Measurements from ENCODE around the gene MIF4GD. TPM values are rescaled to one million over a fixed set of nuclear protein-coding genes. Genes with fewer than 3 reads are reported as not detected.

The MIF4GD gene
- total and polyA plus RNA-seq, 2 experiments from 2014 or later: 11.3 to 15.9 TPM

DNA sequence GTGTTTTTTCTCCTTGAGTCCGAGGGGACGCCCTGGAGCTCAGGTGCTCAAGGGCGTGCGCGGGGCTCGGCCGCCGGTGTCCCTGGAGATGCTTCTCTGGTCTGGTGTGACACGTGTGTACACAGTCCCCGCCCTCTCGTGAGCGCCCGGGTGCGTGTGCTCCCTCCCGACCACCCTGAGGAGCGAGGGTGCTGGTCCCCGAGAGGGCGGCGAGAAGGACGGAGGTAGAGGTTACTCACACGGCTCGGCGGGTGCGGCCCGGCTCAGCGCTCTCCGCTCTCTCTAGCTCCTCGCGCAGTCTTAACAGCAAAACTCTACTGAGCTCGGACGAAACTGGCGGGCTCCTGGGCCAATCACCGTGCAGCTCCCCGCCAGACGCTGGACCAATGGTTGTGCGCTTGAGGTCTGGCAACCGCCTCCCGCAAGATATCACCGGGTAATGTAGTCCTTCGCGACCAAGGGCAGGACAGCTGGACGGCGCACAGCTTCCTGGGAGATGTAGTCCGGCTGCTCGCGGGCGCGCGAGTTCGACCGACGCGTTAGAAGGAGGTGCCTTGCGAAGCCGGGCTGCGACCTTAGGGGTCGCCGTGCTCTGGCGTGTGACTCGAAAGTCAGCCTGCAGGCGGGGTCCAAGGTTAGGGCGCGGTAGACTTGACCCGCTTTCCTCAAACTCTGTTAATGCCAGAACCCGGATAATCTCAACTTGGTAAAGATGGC lies 18.2 kb upstream of the MIF4GD start, which contains the start of gene SLC25A19 (continued):
- TF ChIP-seq, protein P1, sequence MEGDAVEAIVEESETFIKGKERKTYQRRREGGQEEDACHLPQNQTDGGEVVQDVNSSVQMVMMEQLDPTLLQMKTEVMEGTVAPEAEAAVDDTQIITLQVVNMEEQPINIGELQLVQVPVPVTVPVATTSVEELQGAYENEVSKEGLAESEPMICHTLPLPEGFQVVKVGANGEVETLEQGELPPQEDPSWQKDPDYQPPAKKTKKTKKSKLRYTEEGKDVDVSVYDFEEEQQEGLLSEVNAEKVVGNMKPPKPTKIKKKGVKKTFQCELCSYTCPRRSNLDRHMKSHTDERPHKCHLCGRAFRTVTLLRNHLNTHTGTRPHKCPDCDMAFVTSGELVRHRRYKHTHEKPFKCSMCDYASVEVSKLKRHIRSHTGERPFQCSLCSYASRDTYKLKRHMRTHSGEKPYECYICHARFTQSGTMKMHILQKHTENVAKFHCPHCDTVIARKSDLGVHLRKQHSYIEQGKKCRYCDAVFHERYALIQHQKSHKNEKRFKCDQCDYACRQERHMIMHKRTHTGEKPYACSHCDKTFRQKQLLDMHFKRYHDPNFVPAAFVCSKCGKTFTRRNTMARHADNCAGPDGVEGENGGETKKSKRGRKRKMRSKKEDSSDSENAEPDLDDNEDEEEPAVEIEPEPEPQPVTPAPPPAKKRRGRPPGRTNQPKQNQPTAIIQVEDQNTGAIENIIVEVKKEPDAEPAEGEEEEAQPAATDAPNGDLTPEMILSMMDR (conservative IDR thresholded peaks at IDR 0.05; ENCODE audit: low read depth in 2 of 2): peak; percentile 40 to 73
- TF ChIP-seq, protein P2, sequence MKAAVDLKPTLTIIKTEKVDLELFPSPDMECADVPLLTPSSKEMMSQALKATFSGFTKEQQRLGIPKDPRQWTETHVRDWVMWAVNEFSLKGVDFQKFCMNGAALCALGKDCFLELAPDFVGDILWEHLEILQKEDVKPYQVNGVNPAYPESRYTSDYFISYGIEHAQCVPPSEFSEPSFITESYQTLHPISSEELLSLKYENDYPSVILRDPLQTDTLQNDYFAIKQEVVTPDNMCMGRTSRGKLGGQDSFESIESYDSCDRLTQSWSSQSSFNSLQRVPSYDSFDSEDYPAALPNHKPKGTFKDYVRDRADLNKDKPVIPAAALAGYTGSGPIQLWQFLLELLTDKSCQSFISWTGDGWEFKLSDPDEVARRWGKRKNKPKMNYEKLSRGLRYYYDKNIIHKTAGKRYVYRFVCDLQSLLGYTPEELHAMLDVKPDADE (IDR thresholded peaks at IDR 0.05): peak; percentile 99

DNA sequence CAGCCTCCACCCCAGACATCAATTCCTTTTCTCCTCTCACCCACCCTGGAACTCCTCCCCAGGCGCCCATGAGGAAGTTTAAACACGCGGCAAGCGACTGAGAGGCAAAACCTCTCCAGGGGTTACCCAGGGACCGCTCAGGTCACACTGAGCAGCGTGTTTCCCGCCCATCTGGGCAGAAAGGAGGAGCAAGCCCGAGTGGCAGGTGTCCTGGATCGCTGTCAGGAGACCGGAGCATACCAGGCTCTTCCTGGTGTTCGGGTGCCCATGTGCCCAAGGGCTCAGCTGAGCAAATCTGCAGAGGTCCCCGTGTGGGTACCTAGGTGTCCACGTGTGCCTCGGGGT lies 17.7 kb upstream of the MIF4GD start:
- Histone ChIP-seq H3K27me3 (ENCODE audit: insufficient read depth) (no peaks in the 10 kb centered on the region), H3K4me2 (peak overlapping the region; percentile 89), H2AFZ (peak overlapping the region; percentile 97), H3K79me2 (replicated peaks; ENCODE audit: insufficient read depth) (peaks cover 6% of the 10 kb centered on the region), H3K4me1 (ENCODE audit: insufficient read depth) (peaks cover 5% of the 10 kb centered on the region), H3K36me3 (ENCODE audit: insufficient read depth) (no peaks in the 10 kb centered on the region), H4K20me1 (replicated peaks; ENCODE audit: insufficient read depth) (no peaks in the 10 kb centered on the region), H3K9me2 (ENCODE audit: insufficient read depth) (no peaks in the 10 kb centered on the region), H3K27ac (ENCODE audit: low read depth) (0 out of 2 replicates have a peak overlapping the region, but pooled peaks have one; percentile 4), H3F3A (replicated peaks; ENCODE audit: low read depth) (peaks cover 7% of the 10 kb centered on the region; the same call in 1 of the 2 replicates), H3K4me3 (peak overlapping the region; percentile 88)
- Mint-ChIP-seq H3K4me3 (peak overlapping the region; percentile 89), H3K36me3 (ENCODE audit: low read depth) (peaks cover 15% of the 10 kb centered on the region; the same call in 2 of the 3 replicates), H3K27me3 (ENCODE audit: insufficient read depth, low read depth, poor library complexity) (peaks cover 6% of the 10 kb centered on the region), H3K9me3 (no peaks in the 10 kb centered on the region), H3K4me1 (peaks cover 4% of the 10 kb centered on the region), H3K27ac (no peak overlapping the region)
- ATAC-seq: peak; percentile 59
- DNase-seq (ENCODE audit: low spot score): peak; percentile 72
- TF ChIP-seq, protein P2 (IDR thresholded peaks at IDR 0.05): no peak
- TF ChIP-seq EZH2 (IDR thresholded peaks at IDR 0.05; ENCODE audit: low read depth, unreplicated experiment): no peak

DNA sequence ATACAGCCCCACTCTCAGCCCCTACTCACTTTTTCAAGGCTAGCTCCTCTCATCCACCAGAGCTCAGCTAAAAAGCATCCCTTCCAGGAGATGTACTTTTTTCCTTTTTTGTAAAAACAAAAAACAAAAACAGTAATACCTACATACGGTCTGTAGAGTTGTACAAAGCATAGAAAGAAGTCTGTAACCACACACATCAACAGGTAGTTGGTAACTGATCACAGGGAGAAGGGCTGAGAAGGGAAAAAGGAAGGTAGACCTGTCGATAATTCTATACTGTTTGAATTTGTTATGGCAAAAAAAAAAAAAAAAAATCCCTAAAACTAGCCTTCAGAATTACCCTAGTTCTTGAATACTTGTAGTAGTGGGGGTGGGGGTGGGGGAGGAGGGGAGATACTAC lies 17.3 kb upstream of the MIF4GD start:
- DNase-seq (ENCODE audit: low spot score): no peak
- peak overlapping the region; percentile 89 for H3K4me2 ChIP-seq
- Mint-ChIP-seq H3K4me1 (peaks cover 4% of the 10 kb centered on the region), H3K36me3 (ENCODE audit: low read depth) (peaks cover 18% of the 10 kb centered on the region), H3K4me3 (peak overlapping the region; percentile 89), H3K9me3 (no peaks in the 10 kb centered on the region; the same call in 2 of the 3 replicates), H3K27me3 (ENCODE audit: insufficient read depth, low read depth, poor library complexity) (peaks cover 6% of the 10 kb centered on the region), H3K27ac (no peak overlapping the region)
- no peaks in the 10 kb centered on the region for H3K27me3 ChIP-seq (ENCODE audit: insufficient read depth)
- H3K27ac ChIP-seq (ENCODE audit: low read depth): no peak overlapping the region
- H4K20me1 ChIP-seq (replicated peaks; ENCODE audit: insufficient read depth): no peaks in the 10 kb centered on the region
- H3K4me1 ChIP-seq (ENCODE audit: insufficient read depth): peaks cover 5% of the 10 kb centered on the region
- H3K79me2 ChIP-seq (replicated peaks; ENCODE audit: insufficient read depth): peaks cover 6% of the 10 kb centered on the region
- peak overlapping the region; percentile 88 for H3K4me3 ChIP-seq
- no peaks in the 10 kb centered on the region for H3K9me2 ChIP-seq (ENCODE audit: insufficient read depth)
- H3K36me3 ChIP-seq (ENCODE audit: insufficient read depth): no peaks in the 10 kb centered on the region; the same call in 1 of the 2 replicates
- H3F3A ChIP-seq (replicated peaks; ENCODE audit: low read depth): peaks cover 7% of the 10 kb centered on the region; the same call in 1 of the 2 replicates
- no peak for ATAC-seq
- peak overlapping the region; percentile 97; the same call in 1 of the 2 replicates for H2AFZ ChIP-seq
- TF ChIP-seq NANOG (IDR thresholded peaks at IDR 0.05; ENCODE audit: borderline replicate concordance) (no peak), ZNF114 (CRISPR knock-in tag; IDR thresholded peaks at IDR 0.05) (no peak), ZNF331 (CRISPR knock-in tag; IDR thresholded peaks at IDR 0.05; ENCODE audit: low read depth) (no peak), CREB1 (CRISPR knock-in tag; IDR thresholded peaks at IDR 0.05; ENCODE audit: low read depth) (no peak), EZH2 (IDR thresholded peaks at IDR 0.05; ENCODE audit: low read depth, unreplicated experiment) (no peak), JUNB (IDR thresholded peaks at IDR 0.05; ENCODE audit: unreplicated experiment) (no peak)
- TF ChIP-seq, protein P1 (conservative IDR thresholded peaks at IDR 0.05; ENCODE audit: low read depth in 2 of 2): no peak
